HG02623 (cell line): Measurements from ENCODE around the gene CCNL1.
A peak's percentile ranks its signal among the peaks of the same experiment; 100 is the strongest.
"Not testable (repeated sequence)": the region's sequence is repeated elsewhere in the genome, so short reads cannot be mapped to it uniquely, and the experiment has no call there.

Experiments
- ATAC-seq: cut with Tn5 transposase; IDR thresholded peaks from one replicate; pipeline ENCODE4 v1.9.1; 2021; ENCODE audit warnings: moderate library complexity; ENCODE audit not compliant: unreplicated experiment

The CCNL1 gene

DNA sequence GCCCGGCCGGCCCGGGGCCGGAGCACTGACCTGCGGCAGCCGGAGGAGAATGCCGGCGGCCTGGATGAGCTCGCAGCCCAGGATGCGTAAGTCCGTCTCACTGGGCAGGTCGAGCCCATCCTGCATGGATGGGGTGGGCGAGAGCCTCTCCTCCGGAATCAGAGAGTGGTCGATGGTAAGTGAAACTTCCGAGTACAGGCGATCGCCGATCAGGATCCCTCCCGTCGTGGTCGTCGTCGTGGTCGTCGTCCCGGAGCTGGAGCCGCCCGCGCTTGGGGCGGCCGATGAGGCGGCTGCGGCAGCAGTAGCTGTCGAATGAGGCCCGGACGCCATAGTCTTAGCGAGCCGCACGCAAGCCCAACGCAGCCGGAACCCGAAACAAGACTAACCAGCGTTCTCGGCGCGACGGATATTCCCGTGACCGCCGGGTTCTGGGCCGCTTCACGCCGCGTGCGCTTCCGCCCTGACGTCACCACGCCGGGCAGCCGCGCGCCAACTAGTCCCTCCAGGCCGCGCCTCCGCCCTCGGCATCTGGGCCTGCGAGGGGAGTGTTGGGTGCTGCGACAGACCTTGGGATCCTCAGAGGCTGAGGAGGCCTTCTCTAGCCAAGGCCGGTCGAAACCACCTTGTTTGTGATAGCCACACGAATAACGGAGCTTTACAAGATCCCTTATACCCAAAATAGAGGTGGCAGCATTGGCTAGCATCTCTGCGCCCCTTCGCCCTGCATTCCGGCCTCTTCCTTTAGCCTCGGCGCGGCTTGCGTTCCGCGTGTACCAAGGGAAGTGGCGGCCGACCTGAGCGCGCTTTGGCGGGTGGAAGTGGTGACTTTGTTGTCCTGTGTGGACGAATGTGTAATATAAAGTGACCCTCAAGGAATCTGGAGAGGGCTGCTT, at the start of gene CCNL1:
CCNL1 (minus strand) TSS at position 386 of the 896 bp plus-strand sequence; CDS start at position 333, 53 bp downstream.
- peak; percentile 74 for ATAC-seq

DNA sequence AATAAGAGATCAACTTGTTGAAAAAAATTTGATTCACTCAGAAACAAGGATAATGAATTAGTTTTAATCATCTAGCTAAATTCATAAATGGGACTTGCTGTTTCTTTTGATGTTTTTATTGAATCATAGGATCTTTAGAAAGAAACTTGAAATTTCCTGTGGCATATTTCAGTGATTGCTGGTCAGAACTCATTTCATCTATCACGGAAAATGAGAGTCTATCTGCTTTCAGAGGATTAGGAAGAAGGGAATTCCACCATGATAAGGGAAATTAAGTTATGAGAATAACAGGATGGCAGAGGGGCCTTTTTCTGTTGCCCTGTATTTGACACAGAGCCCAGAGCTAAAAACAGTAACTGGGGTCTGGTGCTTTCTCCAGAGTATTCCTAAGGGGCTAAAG, 44.9 kb upstream of the CCNL1 start:
- no peak for ATAC-seq

DNA sequence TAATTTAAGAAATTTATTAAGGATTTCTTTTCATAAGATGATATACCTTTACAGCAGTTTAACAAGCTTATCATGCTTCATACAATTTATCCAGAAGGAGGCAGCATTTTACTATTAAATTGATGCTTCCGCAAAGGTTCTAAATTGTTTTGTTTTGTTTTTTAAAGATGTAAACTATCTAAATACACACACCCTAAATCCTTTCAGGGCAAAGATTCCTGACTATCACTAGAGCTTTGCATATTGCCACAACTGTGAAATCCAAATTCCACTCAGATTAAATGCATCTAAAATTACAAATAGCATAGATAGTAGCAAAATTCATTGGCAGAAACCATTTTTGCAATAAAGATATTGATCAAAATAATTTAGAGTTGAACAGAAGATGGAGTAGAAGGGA, 44.5 kb upstream of the CCNL1 start:
- ATAC-seq, result no peak

- ATAC-seq, result peak; percentile 57
Observed at GRCh38 chr3:157201648-157202278, 41.8 kb upstream of the CCNL1 start.

GRCh38 chr3:157199841-157200240, 39.9 kb upstream of the CCNL1 start:
- ATAC-seq, result no peak

DNA sequence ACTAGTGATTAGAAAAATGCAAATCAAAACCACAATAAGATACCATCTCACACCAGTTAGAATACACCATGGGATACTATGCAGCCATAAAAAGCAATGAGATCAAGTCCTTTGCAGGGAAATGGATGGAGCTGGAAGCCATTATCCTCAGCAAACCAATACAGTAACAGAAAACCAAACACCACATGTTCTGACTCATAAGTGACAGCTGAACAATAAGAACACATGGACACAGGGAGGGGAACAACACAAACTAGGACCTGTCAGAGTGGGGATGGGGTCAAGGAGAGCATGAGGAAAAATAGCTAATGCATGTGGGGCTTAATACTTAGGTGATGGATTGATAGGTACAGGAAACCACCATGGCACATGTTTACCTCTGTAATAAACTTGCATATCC, 36.0 kb upstream of the CCNL1 start:
- no peak for ATAC-seq

DNA sequence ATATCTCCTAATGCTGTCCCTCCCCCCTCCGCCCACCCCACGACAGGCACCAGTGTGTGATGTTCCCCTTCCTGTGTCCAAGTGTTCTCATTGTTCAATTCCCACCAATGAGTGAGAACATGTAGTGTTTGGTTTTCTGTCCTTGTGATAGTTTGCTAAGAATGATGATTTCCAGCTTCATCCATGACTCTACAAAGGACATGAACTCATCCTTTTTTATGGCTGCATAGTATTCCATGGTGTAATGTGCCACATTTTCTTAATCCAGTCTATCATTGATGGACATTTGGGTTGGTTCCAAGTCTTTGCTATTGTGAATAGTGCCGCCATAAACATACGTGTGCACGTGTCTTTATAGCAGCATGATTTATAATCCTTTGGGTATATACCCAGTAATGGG, 31.2 kb upstream of the CCNL1 start:
- ATAC-seq, result not testable (repeated sequence)

GRCh38 chr3:157190380-157190872, 30.5 kb upstream of the CCNL1 start:
- no peak for ATAC-seq

GRCh38 chr3:157188391-157188790, 28.4 kb upstream of the CCNL1 start:
- no peak for ATAC-seq

- no peak for ATAC-seq
Observed at GRCh38 chr3:157182879-157183278, 22.9 kb upstream of the CCNL1 start.

DNA sequence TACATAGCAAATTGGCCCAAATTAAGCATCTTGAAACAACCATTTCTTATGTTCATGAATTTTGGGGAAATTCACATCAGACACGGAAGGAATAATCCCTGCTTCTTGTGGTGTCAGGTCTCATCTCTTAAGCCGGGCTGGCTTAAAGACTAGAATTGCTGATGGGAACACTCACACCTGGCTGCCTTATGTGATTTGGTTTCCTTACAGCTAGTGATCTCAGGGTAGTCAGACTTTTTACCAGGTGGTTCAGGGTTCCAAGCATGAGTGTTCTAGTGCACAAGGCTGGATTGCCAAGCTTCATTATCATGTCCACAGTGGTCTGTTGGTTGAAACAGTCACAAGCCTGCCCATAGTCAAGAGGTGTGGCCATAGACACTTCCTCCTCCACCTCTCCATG, 20.3 kb upstream of the CCNL1 start:
- no peak for ATAC-seq

- no peak for ATAC-seq
Observed at GRCh38 chr3:157179365-157179803, 19.4 kb upstream of the CCNL1 start.

DNA sequence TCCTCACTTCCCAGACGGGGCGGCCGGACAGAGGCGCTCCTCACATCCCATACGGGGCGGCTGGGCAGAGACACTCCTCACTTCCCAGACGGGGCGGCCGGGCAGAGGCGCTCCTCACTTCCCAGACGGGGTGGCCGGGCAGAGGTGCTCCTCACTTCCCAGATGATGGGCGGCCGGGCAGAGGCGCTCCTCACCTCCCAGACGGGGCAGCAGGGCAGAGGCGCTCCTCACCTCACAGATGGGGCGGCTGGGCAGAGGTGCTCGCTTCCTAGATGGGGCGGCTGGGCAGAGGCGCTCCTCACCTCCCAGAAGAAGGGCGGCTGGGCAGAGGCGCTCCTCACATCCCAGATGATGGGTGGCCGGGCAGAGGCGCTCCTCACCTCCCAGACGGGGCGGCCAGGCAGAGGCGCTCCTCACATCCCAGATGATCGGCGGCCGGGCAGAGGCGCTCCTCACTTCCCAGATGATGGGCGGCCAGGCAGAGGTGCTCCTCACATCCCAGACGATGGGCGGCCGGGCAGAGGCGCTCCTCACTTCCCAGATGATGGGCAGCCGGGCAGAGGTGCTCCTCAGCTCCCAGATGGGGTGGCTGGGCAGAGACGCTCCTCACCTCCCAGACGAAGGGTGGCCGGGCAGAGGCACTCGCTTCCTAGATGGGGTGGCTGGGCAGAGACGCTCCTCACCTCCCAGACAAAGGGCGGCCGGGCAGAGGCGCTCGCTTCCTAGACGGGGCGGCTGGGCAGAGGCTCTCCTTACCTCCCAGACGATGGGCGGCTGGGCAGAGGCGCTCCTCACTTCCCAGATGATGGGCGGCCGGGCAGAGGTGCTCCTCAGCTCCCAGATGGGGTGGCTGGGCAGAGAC, 18.8 kb upstream of the CCNL1 start:
- not testable (repeated sequence) for ATAC-seq

- not testable (repeated sequence) for ATAC-seq
Observed at GRCh38 chr3:157177801-157178453, 18.0 kb upstream of the CCNL1 start.

DNA sequence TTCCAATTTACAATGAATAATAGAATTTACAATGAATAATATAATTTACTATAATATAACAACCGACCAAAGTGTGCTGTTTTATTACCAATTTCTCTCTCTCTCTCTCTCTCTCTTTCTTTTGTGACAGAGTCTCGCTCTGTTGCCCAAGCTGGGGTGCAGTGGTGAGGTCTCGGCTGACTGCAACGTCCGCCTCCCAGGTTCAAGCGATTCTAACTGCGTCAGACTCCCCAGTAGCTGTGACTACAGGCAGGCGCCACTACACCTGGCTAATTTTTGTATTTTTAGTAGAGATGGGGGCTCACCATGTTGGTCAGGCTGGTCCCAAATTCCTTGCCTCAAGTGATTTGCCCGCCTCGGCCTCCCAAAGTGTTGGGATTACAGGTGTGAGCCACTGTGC, 17.0 kb upstream of the CCNL1 start:
- ATAC-seq, result no peak

GRCh38 chr3:157175691-157176507, 16.0 kb upstream of the CCNL1 start:
- no peak for ATAC-seq

- peak; percentile 94 for ATAC-seq
Observed at GRCh38 chr3:157174649-157175498, 14.9 kb upstream of the CCNL1 start.

DNA sequence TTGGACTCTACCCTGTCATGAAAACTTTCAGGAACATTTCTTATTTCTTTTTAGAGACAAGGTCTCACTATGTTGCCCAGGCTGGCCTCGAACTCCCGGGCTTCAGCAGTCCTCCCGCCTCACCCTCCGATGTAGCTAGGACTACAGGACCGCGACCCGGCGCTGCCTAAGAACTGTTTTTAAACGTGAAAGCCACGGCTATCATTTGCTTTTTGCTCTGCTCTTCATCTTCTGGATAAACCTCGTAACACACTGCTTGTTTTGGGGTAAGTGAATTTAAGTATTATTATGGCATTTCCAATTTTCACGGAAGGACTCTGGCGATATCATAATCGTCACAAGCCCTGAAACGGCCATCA, 14.3 kb upstream of the CCNL1 start:
- no peak for ATAC-seq

- not testable (repeated sequence) for ATAC-seq
Observed at GRCh38 chr3:157173343-157173742, 13.4 kb upstream of the CCNL1 start.
